Fibroblast of lung (primary cell): ENCODE measurements around the gene METTL15.

Experiments used
- EZH2 ChIP-seq: IDR thresholded peaks from 2 replicates; pipeline ENCODE4 v1.5.1; 2012; ENCODE audit warnings: low read length, control low read depth, mild to moderate bottlenecking; ENCODE audit errors: missing control alignments
- TF ChIP-seq, protein P1 (sequence below), 2 donors: IDR thresholded peaks in 1 of 2; conservative IDR thresholded peaks in 1 of 2; 1 replicate in 1 of 2; 2 replicates in 1 of 2; pipeline ENCODE4 v1.5.1; 2011 to 2012; ENCODE audit warnings: low read length in 2 of 2, control low read depth in 1 of 2, inconsistent platforms in 1 of 2, low read depth in 1 of 2, mild to moderate bottlenecking in 1 of 2

GRCh38 chr11:28107191-28107749, 918 bp upstream of the METTL15 start:
- TF ChIP-seq, protein P1, sequence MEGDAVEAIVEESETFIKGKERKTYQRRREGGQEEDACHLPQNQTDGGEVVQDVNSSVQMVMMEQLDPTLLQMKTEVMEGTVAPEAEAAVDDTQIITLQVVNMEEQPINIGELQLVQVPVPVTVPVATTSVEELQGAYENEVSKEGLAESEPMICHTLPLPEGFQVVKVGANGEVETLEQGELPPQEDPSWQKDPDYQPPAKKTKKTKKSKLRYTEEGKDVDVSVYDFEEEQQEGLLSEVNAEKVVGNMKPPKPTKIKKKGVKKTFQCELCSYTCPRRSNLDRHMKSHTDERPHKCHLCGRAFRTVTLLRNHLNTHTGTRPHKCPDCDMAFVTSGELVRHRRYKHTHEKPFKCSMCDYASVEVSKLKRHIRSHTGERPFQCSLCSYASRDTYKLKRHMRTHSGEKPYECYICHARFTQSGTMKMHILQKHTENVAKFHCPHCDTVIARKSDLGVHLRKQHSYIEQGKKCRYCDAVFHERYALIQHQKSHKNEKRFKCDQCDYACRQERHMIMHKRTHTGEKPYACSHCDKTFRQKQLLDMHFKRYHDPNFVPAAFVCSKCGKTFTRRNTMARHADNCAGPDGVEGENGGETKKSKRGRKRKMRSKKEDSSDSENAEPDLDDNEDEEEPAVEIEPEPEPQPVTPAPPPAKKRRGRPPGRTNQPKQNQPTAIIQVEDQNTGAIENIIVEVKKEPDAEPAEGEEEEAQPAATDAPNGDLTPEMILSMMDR (conservative IDR thresholded peaks at IDR 0.05 in 1 of 2, IDR thresholded peaks at IDR 0.05 in 1 of 2; ENCODE audit: low read depth in 1 of 2, low read length in 2 of 2): no peak
- no peak for TF ChIP-seq EZH2
